Neural cell (in vitro differentiated cells): ENCODE results near the gene ARMH3. TPM values are rescaled to one million over a fixed set of nuclear protein-coding genes. Genes with fewer than 3 reads are reported as not detected.

Experiments used
- H2AFZ ChIP-seq: fragments of 200-600, 300-800 bp; sonication (generic), shearing (Covaris generic); 2 replicates; pipeline ENCODE4 v1.6.0; 2014; ENCODE audit warnings: low read depth, mild to moderate bottlenecking, antibody characterized with exemption, low read length, moderate library complexity
- H3F3A ChIP-seq: fragments of 200-600 bp; shearing (Covaris generic); 2 replicates; pipeline ENCODE4 v1.6.1; 2016; ENCODE audit warnings: mild to moderate bottlenecking, moderate library complexity, mixed read lengths, antibody characterized with exemption, low read length; ENCODE audit not compliant: insufficient read depth, poor library complexity, severe bottlenecking
- H3K27ac ChIP-seq: fragments of 200-600, 300-800 bp; sonication (generic), shearing (Covaris generic); 2 replicates; pipeline ENCODE4 v1.5.1; 2014; ENCODE audit warnings: mild to moderate bottlenecking, low read length, moderate library complexity
- H3K27me3 ChIP-seq: fragments of 300-800, 200-600 bp; sonication (generic), shearing (Covaris generic); 2 replicates; pipeline ENCODE4 v1.6.0; 2014; ENCODE audit warnings: mild to moderate bottlenecking, low read depth, low read length, moderate library complexity; ENCODE audit not compliant: insufficient read depth
- H3K36me3 ChIP-seq: fragments of 300-800, 200-600 bp; sonication (generic), shearing (Covaris generic); 2 replicates; pipeline ENCODE4 v1.5.1; 2014; ENCODE audit warnings: mild to moderate bottlenecking, antibody characterized with exemption, low read length, moderate library complexity; ENCODE audit not compliant: insufficient read depth
- H3K4me2 ChIP-seq: fragments of 300-800, 200-600 bp; sonication (generic), shearing (Covaris generic); 2 replicates; pipeline ENCODE4 v1.6.0; 2014; ENCODE audit warnings: mild to moderate bottlenecking, low read length
- H3K4me3 ChIP-seq: fragments of 300-800, 200-600 bp; sonication (generic), shearing (Covaris generic); 2 replicates; pipeline ENCODE4 v1.5.1; 2014; ENCODE audit warnings: mild to moderate bottlenecking, low read length, moderate library complexity
- H3K79me2 ChIP-seq: fragments of 200-600 bp; shearing (Covaris generic); replicated peaks from 2 replicates; pipeline ENCODE4 v1.6.0; 2014; ENCODE audit warnings: mild to moderate bottlenecking, low read length, moderate library complexity; ENCODE audit not compliant: insufficient read depth
- H3K9ac ChIP-seq: fragments of 300-800, 200-600 bp; sonication (generic), shearing (Covaris generic); 2 replicates; pipeline ENCODE4 v1.6.1; 2016; ENCODE audit warnings: mild to moderate bottlenecking, low read length, mixed read lengths
- H3K9me2 ChIP-seq: fragments of 200-600 bp; shearing (Covaris generic); 2 replicates; pipeline ENCODE4 v1.6.1; 2016; ENCODE audit warnings: mild to moderate bottlenecking, low read length, mixed read lengths; ENCODE audit not compliant: insufficient read depth
- H3K9me3 ChIP-seq: fragments of 200-600, 300-800 bp; sonication (generic), shearing (Covaris generic); 2 replicates; pipeline ENCODE4 v1.6.1; 2016; ENCODE audit warnings: mild to moderate bottlenecking, mixed run types, low read length, moderate library complexity, mixed read lengths
- H4K20me1 ChIP-seq: fragments of 200-600 bp; shearing (Covaris generic); 2 replicates; pipeline ENCODE4 v1.6.1; 2016; ENCODE audit warnings: mild to moderate bottlenecking, mixed run types; ENCODE audit not compliant: insufficient read depth
- CTCF ChIP-seq: fragments of 450-650 bp; IDR thresholded peaks from 2 replicates; pipeline ENCODE4 v1.5.1; 2014; ENCODE audit warnings: antibody characterized with exemption, mild to moderate bottlenecking, moderate library complexity; ENCODE audit not compliant: poor library complexity, severe bottlenecking
- EP300 ChIP-seq: fragments of 450-650 bp; conservative IDR thresholded peaks from 2 replicates; pipeline ENCODE4 v1.6.1; 2014; ENCODE audit warnings: antibody characterized with exemption, mild to moderate bottlenecking, moderate library complexity; ENCODE audit not compliant: poor library complexity, severe bottlenecking
- EZH2 ChIP-seq: fragments of 200-600, 300-800 bp; shearing (Covaris generic), sonication (generic); IDR thresholded peaks from 2 replicates; pipeline ENCODE4 v1.6.1; 2014; ENCODE audit warnings: antibody characterized with exemption, low read length, borderline replicate concordance, mild to moderate bottlenecking; ENCODE audit not compliant: insufficient read depth, poor library complexity, severe bottlenecking
- MXI1 ChIP-seq: fragments of 450-650 bp; conservative IDR thresholded peaks from 2 replicates; pipeline ENCODE4 v1.6.1; 2014; ENCODE audit warnings: antibody characterized with exemption, mild to moderate bottlenecking; ENCODE audit not compliant: poor library complexity, severe bottlenecking
- POLR2AphosphoS5 ChIP-seq: IDR thresholded peaks from 2 replicates; pipeline ENCODE4 v1.6.1; 2012
- RAD21 ChIP-seq: fragments of 450-650 bp; conservative IDR thresholded peaks from 2 replicates; pipeline ENCODE4 v1.6.1; 2014; ENCODE audit warnings: antibody characterized with exemption, mild to moderate bottlenecking, moderate library complexity
- REST ChIP-seq: IDR thresholded peaks from 2 replicates; pipeline ENCODE4 v1.6.1; 2012; ENCODE audit warnings: borderline replicate concordance
- SMC3 ChIP-seq: fragments of 450-650 bp; conservative IDR thresholded peaks from 2 replicates; pipeline ENCODE4 v1.6.1; 2014; ENCODE audit warnings: antibody characterized with exemption, mild to moderate bottlenecking, moderate library complexity; ENCODE audit not compliant: poor library complexity
- TAF1 ChIP-seq: IDR thresholded peaks from 2 replicates; pipeline ENCODE4 v1.6.1; 2012; ENCODE audit warnings: low read depth
- polyA plus RNA-seq: library from polyadenylated mRNA; depleted of rRNA; stranded (reverse); fragments of >200 nt; gene quantifications from 2 replicates; pipeline ENCODE4 v1.2.3, GENCODE V29; 2014

The ARMH3 gene
- polyA plus RNA-seq, 1 donor from 2014 or later = 13.4 TPM

DNA sequence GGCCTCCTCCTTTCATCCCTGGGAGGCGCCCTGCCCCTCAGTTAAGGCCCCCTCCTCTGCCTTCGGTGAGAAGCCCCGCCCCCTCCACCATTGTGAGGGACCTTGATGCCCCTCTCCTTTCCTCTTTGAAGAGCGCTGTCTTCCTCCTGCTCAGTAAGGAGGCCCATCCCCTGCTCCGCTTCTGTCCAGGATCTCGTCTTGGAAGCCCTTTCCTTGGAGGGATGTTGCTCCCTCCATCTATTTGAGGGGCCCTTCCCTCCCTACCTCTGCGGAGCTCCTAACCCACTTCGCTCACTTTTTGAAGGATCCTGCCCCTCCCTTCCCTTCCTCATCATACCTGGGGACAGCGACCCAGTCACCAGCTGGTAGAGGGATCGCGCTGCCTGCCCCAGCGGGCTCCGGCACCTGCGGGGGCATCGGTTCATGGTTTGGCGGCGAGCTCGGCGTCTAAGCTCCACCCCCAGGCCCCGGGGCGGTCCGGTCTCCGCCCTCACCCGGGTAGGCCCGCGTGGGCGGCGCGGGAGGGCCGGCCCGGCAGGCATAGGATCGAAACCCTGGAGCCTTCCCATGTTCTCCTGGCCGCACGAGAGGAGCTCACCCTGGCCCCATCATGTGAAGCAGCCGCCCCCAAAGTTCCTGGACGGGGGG, 216.4 kb downstream of the ARMH3 start:
- peaks cover 26% of the 10 kb centered on the region for H3K27me3 ChIP-seq
- no peaks in the 10 kb centered on the region for H3K36me3 ChIP-seq
- peak overlapping the region; percentile 50 for H3K4me3 ChIP-seq
- H3K9me2 ChIP-seq = no peaks in the 10 kb centered on the region
- H3K79me2 ChIP-seq = no peaks in the 10 kb centered on the region
- H3K27ac ChIP-seq = no peak overlapping the region
- no peak overlapping the region for H3K9ac ChIP-seq
- no peak for TF ChIP-seq CTCF
- TF ChIP-seq EP300 = no peak
- no peak for TF ChIP-seq SMC3
- TF ChIP-seq TAF1 = no peak
- TF ChIP-seq REST = no peak
- no peak for TF ChIP-seq RAD21
- TF ChIP-seq EZH2 = no peak
- TF ChIP-seq POLR2AphosphoS5 = no peak
- no peaks in the 10 kb centered on the region for H3K9me3 ChIP-seq
- H2AFZ ChIP-seq = no peak overlapping the region
- H4K20me1 ChIP-seq = no peaks in the 10 kb centered on the region
- no peaks in the 10 kb centered on the region for H3F3A ChIP-seq
- H3K4me2 ChIP-seq = no peak overlapping the region

GRCh38 chr10:101839002-101839401, 217.0 kb downstream of the ARMH3 start:
- Histone ChIP-seq H3K4me2 (no peak overlapping the region), H3K4me3 (peak overlapping the region; percentile 50), H3K79me2 (no peaks in the 10 kb centered on the region), H3K9me2 (no peaks in the 10 kb centered on the region), H3K9me3 (no peaks in the 10 kb centered on the region), H3K36me3 (no peaks in the 10 kb centered on the region), H3K27ac (no peak overlapping the region), H4K20me1 (no peaks in the 10 kb centered on the region), H2AFZ (no peak overlapping the region), H3F3A (no peaks in the 10 kb centered on the region), H3K9ac (no peak overlapping the region), H3K27me3 (peaks cover 26% of the 10 kb centered on the region)
- TF ChIP-seq TAF1 = no peak
- TF ChIP-seq REST = no peak
- TF ChIP-seq RAD21 = no peak
- no peak for TF ChIP-seq MXI1
- TF ChIP-seq EZH2 = no peak
- no peak for TF ChIP-seq CTCF
- no peak for TF ChIP-seq SMC3
- no peak for TF ChIP-seq EP300
- TF ChIP-seq POLR2AphosphoS5 = no peak
